Cerebellar cortex (tissue), 1 donor: ENCODE measurements around the gene ELFN1.

ENCODE experiments used
- DNase-seq: peaks from one replicate; pipeline ENCODE4 v3.0.0-alpha.2; 2015; ENCODE audit warnings: low spot score

The ELFN1 gene

GRCh38 chr7:1643270-1644092 lies 26.6 kb upstream of the ELFN1 start:
- DNase-seq = no peak

- DNase-seq = no peak
These were observed 25.6 kb upstream of the ELFN1 start for GRCh38 chr7:1644341-1645070.

- no peak for DNase-seq
These were observed 25.0 kb upstream of the ELFN1 start for GRCh38 chr7:1645071-1645409.

- DNase-seq = no peak
These were observed 24.6 kb upstream of the ELFN1 start for GRCh38 chr7:1645476-1645875.

- DNase-seq = no peak
These were observed 23.7 kb upstream of the ELFN1 start for GRCh38 chr7:1646391-1646790.

GRCh38 chr7:1646957-1647891 lies 22.9 kb upstream of the ELFN1 start:
- DNase-seq = no peak

GRCh38 chr7:1647961-1648672 lies 22.0 kb upstream of the ELFN1 start:
- DNase-seq = peak; percentile 64

GRCh38 chr7:1649751-1650326 lies 20.2 kb upstream of the ELFN1 start:
- no peak for DNase-seq

- DNase-seq = no peak
These were observed 19.6 kb upstream of the ELFN1 start for GRCh38 chr7:1650363-1651030.

GRCh38 chr7:1651031-1651446 lies 19.0 kb upstream of the ELFN1 start:
- DNase-seq = no peak

- no peak for DNase-seq
These were observed 18.2 kb upstream of the ELFN1 start for GRCh38 chr7:1651891-1652290.

GRCh38 chr7:1653500-1653899 lies 16.6 kb upstream of the ELFN1 start:
- DNase-seq = no peak

- no peak for DNase-seq
These were observed 16.0 kb upstream of the ELFN1 start for GRCh38 chr7:1654111-1654510.

- no peak for DNase-seq
These were observed 15.2 kb upstream of the ELFN1 start for GRCh38 chr7:1654738-1655475.

- DNase-seq = no peak
These were observed 10.4 kb upstream of the ELFN1 start for GRCh38 chr7:1659696-1660095.

GRCh38 chr7:1661461-1661860 lies 8.6 kb upstream of the ELFN1 start:
- DNase-seq = no peak

- no peak for DNase-seq
These were observed 8.0 kb upstream of the ELFN1 start for GRCh38 chr7:1662101-1662500.

- DNase-seq = no peak
These were observed 7.3 kb upstream of the ELFN1 start for GRCh38 chr7:1662767-1663166.

GRCh38 chr7:1663223-1663622 lies 6.9 kb upstream of the ELFN1 start:
- no peak for DNase-seq
